Limb (tissue), 2 donors: ENCODE results near the gene C5orf22.
"Not testable (repeated sequence)": the region's sequence is repeated elsewhere in the genome, so short reads cannot be mapped to it uniquely, and the experiment has no call there.

Experiments
- DNase-seq, 2 donors: peaks; one replicate each; pipeline ENCODE4 v3.0.0-alpha.2; 2016; ENCODE audit errors: extremely low spot score in 2 of 2

Gene C5orf22

DNA sequence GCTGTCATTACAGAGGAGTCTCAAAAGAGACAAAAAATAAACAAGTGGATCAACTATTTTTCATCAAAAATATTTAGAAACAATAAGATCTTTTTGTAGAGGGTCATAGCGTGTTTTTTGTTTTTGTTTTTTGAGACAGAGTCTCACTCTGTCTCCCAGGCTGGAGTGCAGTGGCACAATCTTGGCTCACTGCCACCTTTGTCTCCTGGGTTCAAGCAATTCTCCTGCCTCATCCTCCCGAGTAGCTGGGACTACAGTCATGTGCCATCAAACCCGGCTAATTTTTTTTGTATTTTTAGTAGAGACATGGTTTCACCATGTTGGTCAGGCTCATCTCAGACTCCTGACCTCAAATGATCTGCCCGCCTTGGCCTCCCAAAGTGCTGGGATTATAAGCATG, 70.2 kb downstream of the C5orf22 start:
- DNase-seq = not testable (repeated sequence)

DNA sequence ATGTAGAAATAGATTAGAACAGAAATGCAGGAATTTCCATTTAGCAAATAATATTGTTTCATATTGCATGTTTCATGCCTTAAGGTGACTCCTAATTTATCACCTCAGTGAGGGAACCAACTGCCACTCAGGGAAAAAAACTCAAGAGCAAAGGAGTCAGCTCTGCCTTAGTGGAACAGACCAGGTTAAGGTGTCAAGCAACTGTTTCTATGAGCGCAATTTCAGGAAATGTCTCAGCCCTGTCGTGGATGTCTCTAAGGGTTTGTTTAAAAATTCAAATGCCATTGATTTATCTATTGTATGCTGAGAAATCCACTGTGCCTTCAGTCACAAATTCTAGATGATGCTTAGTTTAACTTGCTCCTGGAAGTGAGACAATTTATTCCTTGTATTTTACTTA, 72.1 kb downstream of the C5orf22 start:
- no peak for DNase-seq

DNA sequence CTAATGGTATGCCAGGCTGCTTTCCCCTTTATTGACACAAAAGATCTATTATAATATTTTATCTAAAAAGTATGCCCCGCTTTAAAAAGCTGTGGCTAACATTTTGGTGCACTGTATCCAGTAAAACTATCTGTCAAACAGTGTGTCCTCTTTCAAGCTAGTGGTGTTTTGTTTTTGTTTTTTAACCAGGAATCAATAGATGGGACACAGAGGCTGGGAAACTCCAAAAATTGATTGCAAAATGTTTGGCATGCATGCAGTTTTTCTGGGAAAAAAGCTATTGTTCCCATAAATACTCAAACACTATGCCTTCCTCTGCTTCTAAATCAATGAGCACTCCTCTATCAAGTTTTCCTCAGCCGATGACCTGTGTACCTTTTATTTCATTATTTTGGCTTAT, 72.5 kb downstream of the C5orf22 start:
- no peak for DNase-seq
